Lower leg skin (tissue), 4 donors: ENCODE measurements around the gene ABCC1. TPM values are rescaled to one million over a fixed set of nuclear protein-coding genes. Genes with fewer than 3 reads are reported as not detected.

Experiments
- DNase-seq, 2 donors: peaks; one replicate each; pipeline ENCODE4 v3.0.0-alpha.2; 2019; ENCODE audit warnings: low spot score in 2 of 2
- H3K4me3 ChIP-seq: fragments of 200-600 bp; sonication (generic); 2 replicates; pipeline ENCODE4 v1.5.1; 2017; ENCODE audit warnings: mild to moderate bottlenecking, low read depth; ENCODE audit not compliant: poor library complexity, severe bottlenecking
- CTCF ChIP-seq, 3 donors: fragments of 450-650 bp; IDR thresholded peaks; one replicate each; pipeline ENCODE4 v1.5.1; 2016; ENCODE audit warnings: antibody characterized with exemption in 3 of 3, mild to moderate bottlenecking in 3 of 3, moderate library complexity in 2 of 3
- POLR2A ChIP-seq, 2 donors: fragments of 450-650 bp; IDR thresholded peaks; one replicate each; pipeline ENCODE4 v1.6.1; 2016 to 2017; ENCODE audit warnings: antibody characterized with exemption in 2 of 2, mild to moderate bottlenecking in 1 of 2, moderate library complexity in 1 of 2
- WGBS, 2 donors: methylation state at CpG; one replicate each; pipeline ENCODE4 v1.1.5; 2018; 5-methylcytosine and 5-hydroxymethylcytosine counted together
- intact Hi-C: fragments of 100-400 bp; cut with DNase I; formaldehyde crosslinking; loops from one replicate; pipeline ENCODE4 v1.15.0; 2023; ENCODE audit warnings: low total_unique reads
- total RNA-seq, 4 donors: library from RNA; depleted of rRNA; stranded (reverse); fragments of >200 nt; gene quantifications; one replicate each; pipeline ENCODE4 v1.1.0, GENCODE V29; 2016

ABCC1 gene
- total RNA-seq, 4 donors from 2014 or later, result 16.4 to 25.3 (median 21.8) TPM

GRCh38 chr16:16029431-16030011, 80.1 kb downstream of the ABCC1 start:
- WGBS, 2 donors, result 73% methylated on average over 5 of the region's 5 CpGs
- no peak overlapping the region for H3K4me3 ChIP-seq
- TF ChIP-seq POLR2A (IDR thresholded peaks at IDR 0.05), result no peak
- TF ChIP-seq CTCF (IDR thresholded peaks at IDR 0.05), result no peak
- no peak for DNase-seq
- intact Hi-C loops, result no loop called here

GRCh38 chr16:16030449-16030848, 81.0 kb downstream of the ABCC1 start:
- TF ChIP-seq CTCF (IDR thresholded peaks at IDR 0.05) (no peak), POLR2A (IDR thresholded peaks at IDR 0.05) (no peak)
- intact Hi-C loops, result no loop called here
- no peak for DNase-seq
- no peak overlapping the region for H3K4me3 ChIP-seq
- WGBS, 2 donors, result 88 to 91% methylated on average over 8 of the region's 8 CpGs

GRCh38 chr16:16031401-16031800, 82.0 kb downstream of the ABCC1 start:
- DNase-seq, result no peak
- TF ChIP-seq POLR2A (IDR thresholded peaks at IDR 0.05), result no peak
- no peak for TF ChIP-seq CTCF (IDR thresholded peaks at IDR 0.05)
- intact Hi-C loops, result no loop called here
- H3K4me3 ChIP-seq, result no peak overlapping the region
- 93 to 95% methylated on average over 6 of the region's 6 CpGs for WGBS, 2 donors

GRCh38 chr16:16032271-16032979, 83.0 kb downstream of the ABCC1 start:
- TF ChIP-seq POLR2A (IDR thresholded peaks at IDR 0.05) (no peak), CTCF (IDR thresholded peaks at IDR 0.05) (no peak)
- H3K4me3 ChIP-seq, result no peak overlapping the region
- DNase-seq, result no peak
- WGBS, 2 donors, result 84 to 86% methylated on average over 5 of the region's 5 CpGs
- intact Hi-C loops, result no loop called here

- no peak for DNase-seq
- TF ChIP-seq CTCF (IDR thresholded peaks at IDR 0.05) (no peak), POLR2A (IDR thresholded peaks at IDR 0.05) (no peak)
- intact Hi-C loops, result no loop called here
- 64 to 69% methylated on average over 9 of the region's 9 CpGs for WGBS, 2 donors
- H3K4me3 ChIP-seq, result no peak overlapping the region
These were observed 83.8 kb downstream of the ABCC1 start for GRCh38 chr16:16033208-16033717.
